Measurements from ENCODE around the gene C13orf46.

- TF ChIP-seq CTCF (IDR thresholded peaks at IDR 0.05) (no peak), ZFX (IDR thresholded peaks at IDR 0.05; ENCODE audit: borderline replicate concordance) (no peak)
Measured at GRCh38 chr13:113954046-113954835, 19.6 kb downstream of the C13orf46 start.

Data from 22Rv1 (cell line).